Vagina (tissue), 2 donors: Measurements from ENCODE around the gene NETO2.

Experiments
- CTCF ChIP-seq, 3 experiments: fragments of 450-650 bp in 2 of 3; fragments of 200-600 bp in 1 of 3; sonication (generic) in 1 of 3; IDR thresholded peaks; one replicate each; pipeline ENCODE4 v1.5.1; 2017 to 2019; ENCODE audit warnings: antibody characterized with exemption in 3 of 3, mild to moderate bottlenecking in 2 of 3, moderate library complexity in 2 of 3
- POLR2A ChIP-seq, 2 donors: fragments of 450-650 bp; IDR thresholded peaks; one replicate each; pipeline ENCODE4 v1.6.1; 2017; ENCODE audit warnings: antibody characterized with exemption in 2 of 2, mild to moderate bottlenecking in 2 of 2, moderate library complexity in 2 of 2
- POLR2AphosphoS5 ChIP-seq, 2 donors: sonication (generic); formaldehyde crosslinking; IDR thresholded peaks; one replicate each; pipeline ENCODE4 v1.9.0; 2017; ENCODE audit warnings: antibody characterized with exemption in 2 of 2, mild to moderate bottlenecking in 2 of 2, low read depth in 1 of 2; ENCODE audit not compliant: insufficient read depth in 1 of 2

DNA sequence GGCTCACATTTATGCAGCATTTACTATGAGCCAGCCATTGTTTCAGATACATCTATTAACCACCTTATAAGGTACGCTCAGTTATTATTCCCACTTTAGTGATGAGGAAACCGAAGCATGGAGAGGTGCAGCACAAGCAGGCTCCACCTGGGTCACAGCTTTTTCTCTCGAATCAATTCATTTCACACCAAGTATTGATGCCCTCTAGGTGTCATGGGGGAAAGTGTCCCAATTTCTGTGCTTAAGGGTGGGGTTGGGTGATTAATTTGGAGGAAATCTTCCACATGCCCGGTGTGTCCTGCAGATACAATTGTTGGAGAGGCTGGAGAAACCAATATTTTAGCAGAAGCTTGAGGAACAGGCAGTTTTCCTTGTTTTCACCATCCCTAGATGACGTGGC, 107.5 kb downstream of the NETO2 start:
- TF ChIP-seq CTCF (IDR thresholded peaks at IDR 0.05) = no peak
- TF ChIP-seq POLR2A (IDR thresholded peaks at IDR 0.05) = no peak
- TF ChIP-seq POLR2AphosphoS5 (IDR thresholded peaks at IDR 0.05; ENCODE audit: insufficient read depth in 1 of 2, low read depth in 1 of 2) = no peak
